ENCODE data around the gene SMG6.

DNA sequence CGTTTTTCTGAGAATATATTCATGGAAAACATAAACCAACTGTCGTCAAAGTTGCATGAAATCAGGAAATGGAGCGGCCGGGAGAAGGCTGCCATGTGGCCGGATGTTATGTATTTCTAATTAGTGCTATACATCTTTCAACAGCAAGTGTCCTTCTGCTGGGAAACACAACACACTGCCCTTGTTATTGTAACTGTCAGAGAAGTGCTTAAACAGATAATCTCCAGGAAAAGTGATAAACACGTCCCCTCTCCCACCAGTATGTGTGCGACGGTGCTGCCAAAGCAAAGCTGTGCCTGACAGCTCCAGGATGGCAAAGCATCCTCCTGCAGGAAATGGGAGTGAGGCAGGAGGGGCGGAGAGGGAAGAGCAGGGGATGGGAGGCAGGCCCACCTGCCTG is 111.8 kb downstream of the SMG6 start:
- TF ChIP-seq EZH2phosphoT487 (IDR thresholded peaks at IDR 0.05; ENCODE audit: insufficient read depth, low read depth): no peak
- no peak for TF ChIP-seq EZH2 (IDR thresholded peaks at IDR 0.05; ENCODE audit: insufficient read depth, poor library complexity, severe bottlenecking)
